Measurements from ENCODE around the gene GRIN3B.

- TF ChIP-seq MYC (IDR thresholded peaks at IDR 0.05; ENCODE audit: insufficient read depth, insufficient read length, insufficient replicate concordance, low read length, severe bottlenecking) = no peak
- no peak for TF ChIP-seq SREBF2 (IDR thresholded peaks at IDR 0.05; ENCODE audit: low read length)
- no peak for TF ChIP-seq NFYB (IDR thresholded peaks at IDR 0.05; ENCODE audit: insufficient read depth, low read depth, low read length)
- TF ChIP-seq USF1 (IDR thresholded peaks at IDR 0.05; ENCODE audit: borderline replicate concordance, extremely low read length, insufficient read depth, low read depth, low read length) = no peak
- no peak for TF ChIP-seq CTCF (IDR thresholded peaks at IDR 0.05 in 2 of 3, conservative IDR thresholded peaks at IDR 0.05 in 1 of 3; ENCODE audit: control insufficient read depth in 2 of 3, extremely low read depth in 1 of 3, insufficient read depth in 1 of 3, low read depth in 3 of 3, low read length in 3 of 3)
- TF ChIP-seq SIN3A (IDR thresholded peaks at IDR 0.05; ENCODE audit: low read depth, low read length) = no peak
- TF ChIP-seq RELB (IDR thresholded peaks at IDR 0.05; ENCODE audit: low read depth) = no peak
- TF ChIP-seq TBL1XR1 (IDR thresholded peaks at IDR 0.05; ENCODE audit: low read depth, low read length) = no peak
- TF ChIP-seq SREBF1 (IDR thresholded peaks at IDR 0.05; ENCODE audit: low read length) = no peak
- TF ChIP-seq ZBTB33 (IDR thresholded peaks at IDR 0.05) = no peak
- no peak for TF ChIP-seq EZH2 (IDR thresholded peaks at IDR 0.05; ENCODE audit: borderline replicate concordance, control insufficient read depth, low read depth, low read length)
- no peak for TF ChIP-seq ETV6 (conservative IDR thresholded peaks at IDR 0.05 in 1 of 2, IDR thresholded peaks at IDR 0.05 in 1 of 2; ENCODE audit: borderline replicate concordance in 1 of 2, low read depth in 1 of 2)
Observed at GRCh38 chr19:1051791-1052190, 51.6 kb downstream of the GRIN3B start.

All from GM12878 (cell line).